Hematopoietic multipotent progenitor cell treated with erythropoietin and hydrocortisone succinate and interleukin-3 and kit ligand, for 4 days (in vitro differentiated cells): ENCODE measurements around the gene FGD2.
A peak's percentile ranks its signal among the peaks of the same experiment; 100 is the strongest.
"Not testable (repeated sequence)": the region's sequence is repeated elsewhere in the genome, so short reads cannot be mapped to it uniquely, and the experiment has no call there.

Experiments
- DNase-seq: peaks from one replicate; pipeline ENCODE4 v3.0.0-alpha.2; 2015

FGD2 gene

DNA sequence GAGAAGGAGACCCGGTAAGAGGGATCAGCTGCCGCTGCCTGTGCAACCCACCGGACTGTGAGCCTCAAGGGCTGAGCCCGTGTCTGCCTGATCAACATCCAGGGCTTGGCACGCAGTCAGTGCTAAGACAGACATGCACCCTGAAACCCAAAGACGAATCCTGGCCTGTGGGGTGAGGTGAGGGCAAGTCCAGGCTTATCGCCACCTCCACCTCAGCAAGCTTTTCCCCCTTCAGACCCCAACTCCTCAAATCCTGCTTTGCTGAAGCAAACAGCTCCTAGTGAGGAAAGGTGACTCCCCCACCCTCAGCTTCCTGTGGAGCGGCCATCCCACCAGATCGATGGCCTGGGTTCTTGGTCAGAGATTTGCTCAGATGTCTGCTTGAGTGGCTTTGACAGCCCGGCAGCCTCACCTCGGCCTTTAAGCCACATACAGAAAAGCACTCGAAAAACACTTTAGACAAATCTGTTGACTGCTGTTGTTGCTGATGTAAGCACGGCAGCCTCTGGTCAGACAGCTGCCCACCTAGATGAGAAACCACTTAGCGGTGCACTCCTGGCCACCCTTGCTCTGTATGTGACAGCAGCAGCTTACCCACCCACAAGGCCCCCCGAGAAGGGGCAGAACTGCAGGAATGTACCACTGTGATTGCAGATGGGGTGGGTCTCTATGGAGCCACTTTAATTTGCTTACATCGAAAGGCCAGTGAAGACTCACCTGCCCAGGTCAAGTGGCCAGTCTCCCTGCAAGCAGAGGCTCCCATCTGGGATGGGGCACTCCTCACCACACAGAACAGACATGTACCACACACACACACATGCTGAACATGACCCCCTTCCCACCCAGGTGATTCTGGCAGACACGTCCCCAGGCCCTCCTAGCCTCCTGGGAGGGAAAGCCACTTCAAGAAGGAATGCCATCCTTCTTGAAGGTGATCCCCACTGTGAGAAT, 34.3 kb upstream of the FGD2 start:
- no peak for DNase-seq

DNA sequence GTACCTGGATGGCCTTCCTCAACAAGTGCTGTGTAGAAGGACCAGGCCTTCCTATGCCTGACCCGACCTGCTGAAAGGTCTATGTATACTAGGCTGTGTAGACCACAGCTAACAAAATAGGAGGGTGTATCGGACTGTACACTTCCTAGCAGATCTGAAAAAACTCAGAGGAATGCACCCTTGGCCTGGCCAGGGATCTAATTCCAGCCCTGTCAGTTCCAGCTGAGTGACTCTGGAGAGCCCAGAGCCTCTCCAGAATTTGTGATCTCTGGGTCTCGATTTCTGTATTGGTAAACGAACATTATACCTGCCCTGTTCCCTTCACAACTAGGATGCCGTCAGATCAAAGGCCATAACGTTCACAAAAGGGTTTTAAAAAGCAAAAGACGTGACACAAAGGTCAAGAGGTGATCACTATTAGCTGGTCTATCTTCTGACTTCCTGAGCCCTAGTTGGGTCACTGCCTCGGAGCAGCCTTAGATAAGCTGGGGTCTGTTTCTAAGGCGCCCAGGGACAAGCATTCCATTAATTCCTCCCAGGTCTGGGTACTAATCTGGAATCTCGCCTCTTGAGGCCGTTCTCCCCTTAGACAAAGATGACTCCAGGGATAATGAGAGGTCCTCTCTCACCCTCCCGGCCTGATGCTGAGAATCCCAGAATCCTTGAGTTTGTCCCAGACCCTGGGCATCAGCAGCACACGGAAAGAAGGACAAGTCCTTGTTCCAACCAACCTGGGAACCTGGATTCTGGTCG, 33.4 kb upstream of the FGD2 start:
- DNase-seq = no peak

DNA sequence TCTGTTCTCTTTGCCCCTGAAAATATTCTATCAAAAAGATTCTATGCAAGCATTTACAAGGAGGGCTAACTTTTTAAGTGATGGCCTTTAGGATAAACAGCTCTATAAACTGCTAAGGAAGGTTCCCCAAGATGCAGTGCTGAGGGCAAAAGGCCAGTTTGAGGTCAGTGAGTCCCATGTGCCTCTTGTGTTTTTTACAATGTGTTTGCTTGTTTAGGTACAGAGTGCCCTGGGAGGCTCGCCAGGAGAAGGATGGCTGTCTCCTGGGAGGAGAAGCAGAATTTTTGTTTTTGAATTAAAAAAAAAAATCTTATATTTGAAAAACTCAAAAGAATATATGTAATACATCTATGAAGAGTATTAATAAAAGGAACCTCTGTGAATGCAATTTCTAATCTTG, 32.3 kb upstream of the FGD2 start:
- no peak for DNase-seq

DNA sequence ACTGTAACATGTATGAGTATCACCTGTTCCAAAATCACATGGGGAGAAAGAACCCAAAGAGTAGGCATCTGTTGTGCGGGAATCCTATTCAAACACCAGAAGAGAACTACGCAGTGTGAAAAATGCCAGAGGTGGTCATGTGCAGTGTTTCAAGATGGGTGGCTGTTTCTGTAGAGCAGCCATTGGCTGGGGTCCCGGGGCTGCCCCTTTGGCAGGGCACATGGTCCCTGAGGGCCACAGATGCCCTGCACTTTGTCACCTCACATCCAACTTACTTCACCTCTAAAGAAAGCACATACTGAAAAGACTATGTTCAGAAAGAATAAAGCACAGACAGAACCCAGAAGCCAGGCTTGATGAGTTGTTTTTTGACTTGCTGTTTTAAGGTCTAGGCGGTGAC, 31.8 kb upstream of the FGD2 start:
- DNase-seq = no peak

DNA sequence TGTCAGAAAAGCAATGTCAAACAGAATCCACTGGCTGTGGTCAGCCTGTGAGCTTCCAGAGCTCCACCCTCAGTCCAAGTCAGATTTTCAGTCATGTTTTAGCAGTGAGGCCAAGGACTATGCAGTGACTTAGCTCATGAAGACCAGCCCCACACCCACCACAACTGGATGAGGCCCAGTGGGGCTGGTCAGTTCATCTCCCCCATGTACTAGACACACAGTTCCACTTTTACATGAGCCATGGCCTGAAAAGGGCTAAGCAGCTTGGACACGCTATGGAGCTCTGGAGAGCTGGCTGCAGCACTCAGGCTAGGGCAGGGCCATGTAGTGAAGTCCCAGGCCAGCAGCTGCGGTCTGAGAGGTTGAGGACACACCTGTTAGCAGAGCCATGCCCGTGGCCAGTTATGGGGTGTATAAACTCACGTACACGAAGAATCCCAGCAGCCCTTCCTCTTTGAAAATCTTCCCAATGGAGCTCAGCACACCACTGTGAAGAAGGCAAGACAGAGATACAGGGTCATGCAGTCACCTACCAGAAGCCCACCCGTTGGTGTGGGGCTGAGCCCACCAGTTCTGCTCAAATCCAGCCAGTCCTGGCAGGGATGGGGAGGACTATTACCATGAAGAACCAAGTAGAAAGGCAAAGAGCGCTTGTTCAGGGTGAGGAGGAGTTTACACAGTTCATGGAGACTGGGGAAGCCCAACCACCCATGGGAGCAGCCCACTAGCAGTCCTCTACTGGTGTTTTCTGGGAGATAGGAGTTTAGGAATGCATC, 30.0 kb upstream of the FGD2 start:
- no peak for DNase-seq

DNA sequence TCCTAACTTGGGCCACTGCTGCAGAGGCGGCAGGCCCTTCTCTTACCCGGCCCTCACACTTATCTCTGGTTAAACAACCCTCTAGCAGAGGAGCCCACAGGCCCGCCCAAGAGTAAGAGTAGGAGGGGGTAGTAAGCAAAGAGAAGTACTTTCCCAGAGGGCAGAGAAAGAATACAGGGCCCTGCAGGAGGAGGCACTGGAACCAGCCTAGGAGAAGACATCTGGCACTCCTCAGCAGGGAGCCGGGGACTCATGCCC, 29.5 kb upstream of the FGD2 start:
- DNase-seq = peak; percentile 72

DNA sequence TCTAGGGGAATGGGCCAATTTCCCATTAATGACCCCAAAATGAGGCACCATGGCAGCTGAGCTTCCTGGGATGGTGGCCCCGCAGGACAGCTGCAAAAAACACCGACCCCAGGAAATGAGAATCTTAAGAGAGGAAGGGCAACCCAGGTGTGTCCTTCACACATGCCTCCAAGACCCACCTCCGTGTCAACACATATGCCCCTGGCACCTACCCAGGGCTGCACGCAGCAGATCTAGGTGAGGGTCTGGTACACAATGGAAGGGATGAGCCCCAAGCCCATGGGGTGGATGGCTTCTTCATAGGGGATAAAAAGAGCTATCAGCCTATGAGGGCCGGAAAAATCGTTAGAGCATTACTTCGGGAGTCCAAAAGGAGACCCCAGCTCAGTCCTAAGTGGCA, 28.9 kb upstream of the FGD2 start:
- DNase-seq = no peak

DNA sequence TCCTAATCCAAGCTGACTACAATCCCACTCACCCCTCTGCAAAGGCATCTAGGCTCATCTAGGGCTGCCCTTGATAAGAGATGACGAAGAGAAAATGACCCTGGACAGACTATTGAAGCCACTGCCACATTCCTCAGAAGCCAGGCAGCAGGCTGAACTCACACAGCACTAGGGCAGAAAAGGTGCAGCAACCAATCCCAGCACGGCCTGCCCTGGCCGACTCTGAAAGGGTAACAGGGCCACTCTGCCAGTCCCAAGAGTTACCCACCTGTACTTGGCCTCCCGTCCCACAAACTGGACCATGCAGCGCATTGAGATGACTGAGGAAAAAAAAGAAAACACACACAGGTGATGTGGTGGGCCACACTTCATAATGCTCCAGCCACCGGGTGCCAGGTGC, 28.5 kb upstream of the FGD2 start:
- no peak for DNase-seq

DNA sequence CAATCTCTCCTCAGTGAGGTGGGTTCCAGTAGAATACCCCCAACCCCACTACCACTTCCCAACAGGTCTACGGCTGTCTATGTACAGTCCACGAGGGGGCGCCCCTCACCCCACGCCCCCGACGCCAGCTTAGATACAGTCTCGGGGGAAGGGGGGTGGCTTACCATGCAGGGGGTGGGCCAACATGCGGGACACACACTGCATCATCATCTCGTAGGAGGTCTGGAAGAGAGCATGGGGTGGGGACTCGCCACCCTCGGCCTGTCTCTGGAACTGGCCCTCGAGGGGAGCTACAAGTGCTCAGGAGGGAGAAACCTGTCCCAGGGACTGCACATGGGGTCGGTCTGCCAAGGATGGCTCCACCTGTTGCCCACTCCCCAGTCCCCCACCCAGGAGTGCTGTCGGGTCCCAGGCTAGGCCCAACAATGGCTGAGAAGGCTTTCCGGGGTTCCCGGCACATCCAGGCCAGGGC, 27.9 kb upstream of the FGD2 start:
- peak; percentile 36 for DNase-seq

DNA sequence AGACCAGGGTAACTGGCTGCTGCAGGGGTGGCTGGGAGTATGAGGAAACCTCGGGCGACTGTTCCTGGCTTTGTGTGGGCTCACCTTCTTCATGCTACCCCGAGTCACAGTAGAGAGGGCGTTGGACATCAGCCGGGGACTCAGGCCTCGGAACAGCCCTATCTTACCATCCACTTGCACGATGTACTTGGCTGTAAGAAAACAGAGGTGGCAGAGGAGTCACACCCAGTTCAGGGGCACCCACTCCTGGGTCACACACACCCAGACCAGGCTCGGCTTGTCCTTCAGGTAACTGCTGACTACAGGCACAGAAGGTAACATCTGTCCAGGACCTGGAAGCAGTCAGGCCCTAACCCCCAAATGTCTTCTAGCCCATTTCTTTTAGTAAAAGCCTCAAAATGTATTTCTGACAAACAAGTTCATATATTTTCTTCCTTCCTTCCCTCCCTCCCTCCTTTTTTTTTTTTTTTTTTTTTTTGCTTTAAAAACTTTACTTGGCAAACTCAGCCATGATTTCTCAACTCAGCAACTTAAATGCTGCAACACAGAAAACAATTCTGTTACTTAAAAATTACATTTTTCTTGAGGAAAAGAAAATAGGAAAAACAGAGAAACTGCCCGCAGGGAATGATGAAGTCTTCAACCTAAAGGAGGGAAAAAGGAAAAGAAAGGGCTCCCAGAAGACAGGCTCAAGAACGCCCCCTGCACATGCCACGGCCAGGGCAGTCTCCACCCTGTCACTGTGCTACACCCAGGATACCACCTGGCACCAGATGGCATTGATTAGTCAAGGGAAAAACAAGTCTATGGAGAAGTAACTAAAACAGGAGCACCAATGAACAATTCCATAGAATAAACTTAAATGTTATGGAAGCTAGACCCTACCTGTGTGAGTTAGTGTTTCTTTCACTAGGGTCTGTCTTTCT, 26.8 kb upstream of the FGD2 start:
- DNase-seq = no peak

DNA sequence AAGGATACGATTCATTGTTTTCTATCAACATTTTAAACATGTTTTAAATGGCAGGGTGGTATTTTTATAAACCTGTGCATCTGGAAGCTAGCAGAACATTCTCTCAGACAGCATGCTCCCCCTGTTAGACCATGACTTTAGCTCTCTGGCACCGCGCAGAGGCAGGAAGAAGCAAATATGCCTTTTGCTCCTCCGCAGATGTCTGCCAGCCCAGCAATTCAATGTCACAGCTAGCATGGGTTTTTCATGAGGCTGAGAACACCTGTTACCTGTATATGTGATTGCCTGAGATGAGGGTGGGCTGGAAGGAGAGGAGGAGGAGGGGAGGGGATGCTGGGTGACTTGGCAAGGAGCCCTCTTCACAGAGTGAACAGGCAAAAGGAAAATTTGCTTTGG, 26.1 kb upstream of the FGD2 start:
- DNase-seq = peak; percentile 75

DNA sequence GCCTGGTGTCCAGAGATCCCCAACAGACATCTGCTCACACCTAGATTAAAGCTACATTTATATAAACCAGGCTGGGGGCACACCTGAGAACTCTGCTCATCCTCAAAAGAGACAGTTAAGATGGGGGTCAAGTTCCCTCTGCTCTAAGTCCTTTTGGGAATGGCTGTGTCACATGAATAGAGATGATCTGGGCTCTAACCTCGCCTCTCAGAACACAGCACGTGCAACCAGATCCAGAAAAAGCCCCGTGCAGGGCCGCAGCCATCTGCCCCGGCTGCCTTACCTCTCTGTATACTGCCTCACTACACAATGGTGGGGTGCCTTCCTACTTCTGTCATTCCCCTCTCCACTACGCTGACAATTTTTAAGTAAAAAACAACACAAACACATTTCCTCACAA, 25.3 kb upstream of the FGD2 start:
- no peak for DNase-seq

DNA sequence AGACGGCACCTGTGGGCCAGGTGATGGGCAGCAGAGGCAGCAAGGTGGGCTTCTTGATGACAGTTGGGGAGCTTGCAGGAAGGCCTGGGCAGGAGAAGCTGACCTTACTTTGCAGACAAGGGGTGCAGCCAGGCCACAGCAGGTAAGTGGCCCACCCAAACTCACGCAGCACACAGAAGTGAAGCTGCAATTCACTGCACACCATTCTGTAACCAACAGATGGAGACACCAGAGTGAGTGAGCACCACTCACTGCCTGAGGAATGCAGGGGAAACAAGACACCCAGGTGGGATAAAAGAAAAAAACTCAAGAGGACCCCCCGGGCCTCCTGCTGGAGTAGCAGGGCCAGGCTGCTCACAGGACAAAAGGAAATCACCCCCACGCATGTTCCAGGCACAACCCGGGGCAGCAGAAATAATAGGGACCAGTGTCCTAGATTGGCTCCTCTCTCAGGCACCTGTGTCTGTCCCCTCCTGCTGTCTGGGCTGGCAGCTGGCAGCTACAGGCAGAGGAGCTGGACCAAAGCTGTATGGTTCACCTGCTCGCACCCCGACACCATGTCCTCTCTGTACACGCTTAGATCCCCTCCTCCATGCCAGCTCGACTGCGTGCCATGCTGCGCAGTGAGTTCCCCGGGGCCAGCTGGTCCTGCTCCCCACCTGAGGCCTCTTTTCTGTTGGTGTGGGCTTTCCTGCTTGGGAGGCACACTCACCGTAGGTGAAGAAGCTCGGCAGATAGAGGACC, 24.4 kb upstream of the FGD2 start:
- DNase-seq = no peak

DNA sequence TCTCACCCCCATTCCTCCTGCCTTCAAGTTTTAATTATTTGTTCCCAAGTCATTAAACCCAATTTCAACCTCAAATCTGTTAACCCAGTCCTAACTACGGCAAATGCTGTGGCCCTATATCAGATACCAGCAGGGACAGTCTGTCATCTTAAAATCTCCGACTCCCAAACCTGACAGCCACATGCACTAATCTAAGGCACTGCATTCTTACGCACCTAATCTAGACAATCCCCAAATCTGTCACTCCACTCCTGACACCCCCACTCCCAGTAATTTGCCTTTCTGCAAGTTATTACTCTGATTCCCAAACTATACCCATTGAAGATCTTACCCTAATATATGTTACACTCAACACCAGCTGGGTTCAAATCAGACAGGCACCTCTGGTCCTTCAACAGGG, 21.9 kb upstream of the FGD2 start:
- no peak for DNase-seq

DNA sequence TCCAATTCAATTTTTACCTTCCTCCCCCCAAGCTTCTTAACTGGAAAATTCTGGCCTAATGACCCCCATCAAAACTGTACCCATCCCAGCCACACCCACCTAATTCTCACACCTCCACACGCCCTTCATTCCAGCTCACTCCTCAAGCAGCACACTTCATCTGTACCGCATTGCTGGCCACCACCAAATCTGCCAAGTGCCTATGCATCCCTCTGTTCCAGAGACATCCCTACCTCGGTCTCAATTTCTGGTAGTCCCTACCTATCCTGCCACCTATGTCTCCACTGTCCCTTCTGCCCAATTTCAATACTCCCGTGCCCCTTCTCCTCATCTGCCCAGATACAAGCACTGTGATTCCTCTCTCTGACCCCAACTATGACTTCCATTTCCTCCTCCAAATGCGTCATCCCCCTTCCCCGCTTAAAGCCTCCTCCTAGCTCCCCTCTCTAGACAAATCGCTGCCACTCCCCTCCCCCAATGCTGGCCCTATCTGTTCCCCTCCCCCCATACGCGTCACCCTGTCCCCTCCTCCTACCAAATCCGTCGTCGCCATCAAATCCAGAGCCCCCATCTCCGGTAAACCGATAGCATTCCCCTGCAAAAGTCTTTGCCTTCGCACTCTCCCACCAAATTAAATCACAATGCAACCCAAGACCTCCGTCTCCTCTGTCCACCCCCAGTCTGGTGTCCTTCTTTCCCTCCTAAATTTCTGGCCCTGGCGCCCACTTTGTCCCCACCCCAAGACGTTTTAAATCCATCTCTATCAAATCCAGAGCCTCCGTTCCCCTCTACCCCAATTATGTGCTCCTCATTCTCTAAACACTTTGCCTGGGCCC, 20.7 kb upstream of the FGD2 start:
- peak; percentile 57 for DNase-seq

DNA sequence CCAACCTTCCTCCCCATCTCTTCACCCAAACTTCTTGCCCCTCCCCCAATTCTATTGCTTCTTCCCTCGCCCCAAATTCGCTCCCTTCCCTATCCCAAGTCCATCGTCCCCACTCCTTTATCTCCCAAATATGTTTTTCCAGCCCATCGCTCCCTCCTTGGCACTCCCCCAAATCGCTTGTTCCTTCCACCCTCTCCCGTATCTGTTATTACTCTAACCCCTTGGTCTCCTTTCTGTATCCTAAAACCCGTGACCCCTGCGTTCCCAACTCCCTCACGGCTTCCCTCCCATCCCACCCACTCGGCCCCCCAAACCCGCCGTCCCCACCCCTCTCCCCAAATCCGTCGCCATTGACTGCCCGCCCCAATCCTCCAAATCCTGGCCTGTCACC, 20.0 kb upstream of the FGD2 start:
- no peak for DNase-seq

DNA sequence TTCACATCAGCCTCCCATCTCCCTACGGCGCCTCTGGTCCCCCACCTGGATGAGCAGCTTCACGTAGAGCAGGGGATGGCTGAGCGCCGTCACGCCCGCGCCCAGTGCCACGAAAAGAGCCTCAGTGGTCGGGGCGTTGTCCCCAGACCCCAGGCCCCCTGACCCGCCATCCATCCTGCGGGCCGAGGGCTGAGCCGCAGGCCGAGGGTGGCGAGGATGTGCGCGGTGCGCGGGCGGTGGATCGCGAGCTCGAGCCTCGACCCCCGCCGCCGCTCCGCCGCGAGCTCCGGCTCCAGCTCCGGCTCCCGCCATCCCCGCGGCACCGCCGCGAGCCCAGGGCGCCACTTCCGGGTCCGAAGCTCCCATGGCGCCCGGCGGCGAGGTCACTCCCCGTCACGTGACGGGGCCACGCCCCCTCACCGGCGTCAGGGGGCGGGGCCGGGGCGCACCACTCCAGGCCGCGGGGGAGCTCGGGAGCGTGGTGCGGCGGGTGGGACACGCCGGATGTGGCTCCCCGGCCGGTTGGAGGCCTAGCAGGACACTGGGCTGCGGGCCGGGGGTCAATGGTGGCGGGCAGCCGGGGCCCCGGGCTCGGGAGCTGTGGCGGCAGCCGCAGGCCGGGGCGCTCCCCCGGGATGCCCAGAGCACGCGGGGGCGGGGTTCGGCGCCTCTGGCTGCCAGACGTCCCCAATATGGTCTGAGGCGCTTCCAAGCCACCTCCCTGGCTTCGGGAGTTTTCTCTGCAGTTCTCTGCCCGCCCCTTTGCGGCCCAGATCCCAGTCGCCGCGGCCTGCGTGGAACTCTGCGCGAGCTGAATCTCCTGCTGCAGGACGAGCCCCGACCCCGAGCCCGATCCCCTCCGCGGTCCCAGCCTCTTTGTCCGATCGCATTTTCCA, 19.4 kb upstream of the FGD2 start, which contains the start of gene MTCH1:
Gene MTCH1 (minus strand): TSS at position 389 of the 896 bp plus-strand sequence. CDS start 23 bp downstream, at position 366.
- DNase-seq = peak; percentile 95

DNA sequence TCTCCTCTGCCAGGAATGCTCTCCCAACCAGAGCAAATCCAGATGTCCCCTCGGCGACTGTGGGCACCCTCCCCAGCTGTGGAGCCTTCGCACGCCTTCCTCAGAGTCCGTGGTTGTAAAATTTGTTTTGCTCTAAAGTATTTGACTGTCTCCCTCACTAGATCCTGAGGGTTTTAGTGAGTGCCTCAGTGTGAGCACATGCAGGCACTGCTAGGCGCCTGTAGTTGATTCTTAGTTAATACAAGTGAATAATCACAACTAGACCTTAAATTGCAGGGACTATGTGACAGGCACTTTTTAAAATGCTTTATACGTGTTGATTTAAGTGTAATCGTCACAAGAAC, 18.8 kb upstream of the FGD2 start:
- peak; percentile 46 for DNase-seq

DNA sequence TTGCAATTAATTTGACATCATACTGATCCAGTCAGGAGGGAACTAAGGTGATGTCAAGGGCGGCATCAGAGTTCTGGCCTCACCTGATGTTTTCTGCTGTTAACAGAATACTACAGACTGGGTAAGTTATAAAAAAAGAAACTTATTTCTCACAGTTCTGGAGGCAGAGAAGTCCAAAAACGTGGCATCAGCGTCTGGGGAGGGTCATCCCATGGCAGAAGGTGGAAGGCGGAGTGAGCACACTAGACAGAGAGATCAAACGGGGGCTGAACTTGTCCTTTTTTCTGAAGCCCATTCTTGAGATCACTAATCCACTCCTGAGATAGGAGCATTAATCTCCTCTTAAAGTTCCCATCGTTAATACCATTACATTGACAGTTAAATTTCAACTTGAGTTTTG, 16.2 kb upstream of the FGD2 start:
- DNase-seq = no peak

DNA sequence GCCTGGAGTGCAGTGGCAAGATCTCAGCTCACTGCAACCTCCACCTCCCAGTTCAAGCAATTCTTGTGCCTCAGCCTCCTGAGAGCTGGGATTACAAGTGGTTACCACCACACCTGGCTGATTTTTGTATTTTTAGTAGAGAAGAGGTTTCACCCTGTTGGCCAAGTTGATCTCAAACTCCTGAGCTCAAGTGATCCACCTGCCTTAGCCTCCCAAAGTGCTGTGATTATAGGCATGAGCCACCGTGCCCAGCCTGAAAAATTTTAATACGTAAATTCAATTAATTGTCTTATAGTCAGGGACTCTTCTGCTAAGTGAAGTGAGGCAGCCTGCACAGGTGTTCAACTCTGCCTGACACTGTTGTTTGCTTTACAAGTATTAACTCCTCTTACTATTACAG, 15.1 kb upstream of the FGD2 start:
- DNase-seq = not testable (repeated sequence)
